IPS-11a (cell line): ENCODE data around the gene UBASH3B.

Experiments used
- H3K4me3 ChIP-seq: one replicate; pipeline ENCODE4 v1.5.1; 2013; ENCODE audit warnings: low read depth, low read length, control low read depth

The UBASH3B gene

DNA sequence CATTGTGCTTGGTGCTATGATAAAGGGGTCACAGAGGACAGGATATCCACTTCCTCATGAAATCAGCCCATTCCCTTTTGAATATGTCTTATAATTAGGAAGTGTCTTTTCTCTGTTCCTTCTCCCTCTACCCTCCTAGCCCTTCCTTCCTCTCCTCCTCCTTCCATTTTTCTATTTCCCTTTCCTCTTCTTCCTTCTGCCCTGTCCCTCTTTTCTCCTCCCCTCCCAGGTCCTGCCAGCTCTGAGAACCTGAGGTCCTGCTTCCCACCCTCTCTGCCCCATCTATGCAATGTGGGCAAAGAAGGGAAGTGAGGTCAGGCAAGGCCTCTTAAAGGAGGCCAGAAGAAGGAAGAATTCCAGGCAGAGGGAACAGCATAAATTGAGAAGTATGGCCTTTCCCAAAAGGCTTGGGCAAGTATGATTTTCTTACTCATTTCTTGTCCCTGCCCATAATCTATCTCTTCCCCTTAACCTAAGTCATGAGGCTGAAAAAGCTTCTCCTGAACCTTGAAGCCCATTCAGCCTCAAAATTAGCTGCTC is 7.7 kb upstream of the UBASH3B start:
- no peak overlapping the region for H3K4me3 ChIP-seq

DNA sequence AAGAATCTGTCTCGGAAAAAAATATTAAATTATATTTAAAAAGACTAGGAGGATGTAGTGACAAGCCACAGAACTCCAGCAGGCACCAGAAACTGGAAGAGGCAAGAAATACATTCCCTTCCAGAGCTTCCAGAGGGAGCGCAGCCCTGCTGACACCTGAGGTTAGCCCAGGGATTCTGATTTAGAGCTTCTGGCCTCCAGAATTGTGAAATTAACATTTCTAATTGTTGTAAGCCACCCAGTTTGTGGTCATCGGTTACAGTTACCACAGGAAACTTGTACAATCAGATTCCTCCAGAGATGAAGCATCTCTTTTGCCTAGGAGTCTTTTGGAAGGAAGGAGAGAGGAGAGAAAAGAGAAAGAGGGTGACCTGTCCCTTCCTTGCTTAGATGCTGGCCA is 6.4 kb upstream of the UBASH3B start:
- no peak overlapping the region for H3K4me3 ChIP-seq

DNA sequence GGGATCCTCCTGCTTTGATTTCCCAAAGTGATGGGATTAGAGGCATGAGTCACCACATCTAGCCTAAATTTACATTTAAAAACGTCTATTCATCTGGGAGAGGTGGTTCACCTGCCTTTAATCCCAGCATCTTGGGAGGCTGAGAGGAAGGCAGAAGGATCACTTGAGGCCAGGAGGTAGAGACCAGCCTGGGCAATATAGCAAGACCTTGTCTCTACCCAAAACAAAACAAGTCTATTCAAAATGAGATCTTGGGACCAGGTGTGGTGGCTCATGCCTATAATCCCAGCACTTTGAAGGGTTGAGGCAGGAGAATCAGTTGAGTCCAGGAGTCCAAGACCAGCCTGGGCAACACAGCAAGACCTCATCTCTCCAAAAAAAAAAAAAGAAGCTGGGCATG is 4.9 kb upstream of the UBASH3B start:
- no peak overlapping the region for H3K4me3 ChIP-seq

DNA sequence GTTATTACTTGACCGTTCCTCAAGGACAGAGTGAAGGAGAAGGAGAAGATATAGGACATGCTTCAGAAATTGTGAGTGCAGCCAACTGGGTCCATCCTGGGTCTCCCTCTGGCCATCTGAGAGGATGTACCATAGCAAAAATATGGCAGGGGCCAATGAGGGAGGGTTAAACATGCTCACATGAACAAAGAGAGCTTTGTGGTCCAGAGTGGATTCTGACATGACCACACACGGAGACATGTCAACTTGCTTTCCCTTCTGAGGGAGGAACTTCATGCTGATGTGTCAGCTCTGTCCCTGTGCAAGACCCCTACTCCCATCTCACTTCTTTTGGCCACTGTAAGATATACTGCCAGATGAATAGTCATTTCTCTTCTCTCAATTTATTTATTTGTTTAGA is 3.0 kb upstream of the UBASH3B start:
- H3K4me3 ChIP-seq = no peak overlapping the region

DNA sequence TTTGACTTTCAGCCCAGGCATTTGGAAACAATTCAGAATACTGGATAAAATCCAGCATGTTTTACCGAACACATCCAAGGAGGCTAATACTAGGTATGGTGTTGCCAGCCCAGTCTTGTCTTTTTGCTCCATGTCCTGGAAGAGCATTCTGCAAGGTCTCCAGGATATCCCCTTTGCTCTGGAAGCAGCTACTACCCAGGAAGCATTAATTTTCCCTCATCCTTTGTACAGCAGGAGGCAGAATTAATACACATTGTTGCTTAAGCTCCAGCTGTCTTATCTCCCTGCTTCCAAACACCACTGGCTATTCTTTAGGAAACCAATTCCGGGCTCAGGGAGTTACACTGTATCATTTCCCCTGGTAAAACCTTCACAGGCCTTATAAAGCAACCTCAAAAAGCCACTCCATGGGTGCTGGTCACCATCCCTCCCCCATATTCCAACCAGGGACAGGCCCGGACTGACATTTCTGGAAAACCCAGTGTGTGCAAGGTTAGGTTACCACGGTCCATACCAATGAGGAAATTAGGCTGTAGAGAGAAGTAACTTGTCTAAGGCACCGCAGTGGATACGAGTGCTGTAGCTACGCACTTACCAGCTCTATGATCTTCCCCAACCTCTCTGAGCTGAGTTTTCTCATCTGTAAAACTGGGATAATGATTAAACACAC is 1.5 kb upstream of the UBASH3B start:
- no peak overlapping the region for H3K4me3 ChIP-seq

DNA sequence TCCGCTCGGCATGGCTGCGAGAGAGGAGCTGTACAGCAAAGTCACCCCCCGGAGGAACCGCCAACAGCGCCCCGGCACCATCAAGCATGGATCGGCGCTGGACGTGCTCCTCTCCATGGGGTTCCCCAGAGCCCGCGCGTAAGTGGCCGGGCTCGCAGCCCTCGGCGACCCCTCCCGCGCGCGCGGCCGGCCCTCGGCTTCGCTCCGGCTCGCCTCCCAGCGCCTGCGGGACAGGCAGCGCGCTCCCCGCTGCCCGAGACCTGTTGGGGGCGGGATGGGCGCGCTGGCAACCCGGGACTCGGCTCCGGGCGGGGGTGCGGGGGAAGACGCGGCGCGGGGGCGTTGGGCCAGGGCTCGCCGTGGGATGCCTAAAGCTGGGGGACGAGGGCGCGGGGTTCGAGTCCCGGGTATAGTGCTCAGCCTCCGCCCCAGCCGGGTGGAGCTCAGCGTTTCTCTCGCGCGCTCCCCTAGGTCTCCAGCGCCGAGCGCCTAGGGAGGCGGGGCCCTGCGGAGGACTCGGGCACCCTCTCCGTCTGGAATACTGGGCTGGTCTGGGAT is 630 bp downstream of the UBASH3B start:
- peak overlapping the region; percentile 67 for H3K4me3 ChIP-seq

DNA sequence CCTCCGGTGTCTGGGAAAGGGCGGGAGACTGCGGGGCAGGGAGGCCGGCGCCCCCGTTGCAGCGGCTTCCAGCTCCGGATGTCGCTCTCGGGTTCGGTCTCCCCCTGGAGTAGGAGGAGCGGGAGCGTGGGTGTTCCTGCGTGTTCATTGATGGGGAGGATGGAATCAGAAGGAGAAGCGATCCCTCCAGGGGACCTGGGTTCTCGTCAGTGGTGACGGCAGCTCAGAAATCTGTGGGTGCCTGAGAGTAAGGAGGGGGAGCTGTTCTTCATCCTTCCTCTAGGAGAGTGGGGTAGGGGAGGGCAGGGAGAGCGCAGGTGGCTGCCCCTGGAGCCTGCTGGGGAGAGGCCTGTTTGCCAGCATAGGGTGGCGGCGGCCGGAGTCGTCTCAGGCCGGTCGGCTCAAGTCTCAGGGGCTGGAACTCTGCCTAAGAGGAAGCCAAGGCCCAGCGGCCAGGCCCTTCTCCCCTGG is 1.1 kb downstream of the UBASH3B start:
- H3K4me3 ChIP-seq = peak overlapping the region; percentile 67

DNA sequence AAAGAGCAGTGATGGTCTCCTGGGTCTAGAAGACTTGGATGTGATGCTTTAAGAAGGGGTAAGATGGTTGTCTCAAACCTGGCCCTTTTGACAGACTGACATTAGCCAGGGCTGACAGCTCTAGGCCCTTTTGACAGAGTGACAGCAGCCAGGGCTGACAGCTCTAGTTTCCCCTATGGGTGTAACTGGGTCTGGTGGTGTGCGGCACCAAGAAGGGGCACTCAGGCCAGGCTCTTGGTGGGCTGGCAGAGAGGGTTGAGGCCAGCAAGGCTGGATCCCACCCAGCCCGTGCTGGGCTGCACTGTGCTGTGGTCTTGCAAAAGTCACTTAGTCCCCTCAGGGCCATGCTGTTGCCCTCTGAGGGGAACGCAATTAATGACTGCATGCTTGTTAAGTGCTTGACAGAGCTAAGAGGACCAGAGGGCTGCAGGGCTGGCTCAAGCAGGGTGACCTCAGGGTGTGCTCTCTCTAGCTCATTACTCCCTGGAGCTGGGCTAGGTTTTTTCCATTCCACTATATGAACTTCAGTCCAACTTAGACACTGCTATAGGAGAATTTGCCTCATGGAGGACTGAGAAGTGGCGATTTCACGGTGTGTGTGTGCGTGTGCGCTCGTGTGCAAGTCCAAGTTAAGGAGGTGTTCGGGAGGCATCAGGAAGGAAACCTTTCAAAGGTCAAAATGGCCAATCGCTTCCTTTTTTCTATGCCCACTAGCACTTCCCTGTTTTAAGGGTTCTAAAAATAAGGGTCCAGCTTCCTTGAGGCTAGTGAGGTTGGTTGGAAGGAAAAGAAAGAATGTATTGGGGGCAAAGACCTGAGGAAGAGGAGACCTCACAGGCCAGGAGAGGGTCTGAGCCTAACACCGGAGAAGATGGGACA is 4.4 kb downstream of the UBASH3B start:
- no peak overlapping the region for H3K4me3 ChIP-seq

DNA sequence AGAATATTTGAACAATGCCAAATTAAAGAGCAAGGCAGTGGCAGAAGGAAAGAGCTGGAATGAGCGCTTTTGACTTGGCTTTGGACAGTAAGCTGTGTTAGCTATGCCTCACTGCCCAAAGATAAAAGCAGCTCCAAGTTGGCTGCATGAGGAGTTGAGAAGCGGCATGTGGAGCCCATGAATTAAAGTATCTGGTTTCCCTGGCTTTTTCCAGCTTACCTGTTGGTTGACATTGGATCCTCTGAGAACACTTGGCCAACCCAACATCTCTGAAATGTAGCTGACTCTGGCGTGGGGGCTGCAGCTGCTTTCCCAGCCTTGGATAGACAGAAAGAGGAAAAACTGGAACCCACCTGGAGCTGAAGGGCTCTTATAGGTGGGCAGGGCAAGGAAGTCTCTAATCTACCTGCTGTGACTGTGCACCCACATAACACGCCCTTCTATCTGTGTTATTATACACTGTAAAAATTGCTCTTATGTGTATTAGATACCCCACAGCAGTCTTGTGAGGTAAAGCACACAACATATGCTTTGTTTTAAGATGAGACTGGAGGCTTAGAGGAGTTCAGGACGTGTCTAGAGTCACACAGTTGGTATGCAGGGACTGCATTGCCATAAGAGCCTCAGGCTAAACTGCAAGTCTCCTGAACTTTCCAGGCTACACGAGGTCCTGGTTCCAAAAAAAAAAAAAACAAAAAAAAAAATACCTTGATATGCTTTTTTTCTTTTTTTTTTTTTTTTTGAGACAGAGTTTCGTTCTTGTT is 5.8 kb downstream of the UBASH3B start:
- no peak overlapping the region for H3K4me3 ChIP-seq

DNA sequence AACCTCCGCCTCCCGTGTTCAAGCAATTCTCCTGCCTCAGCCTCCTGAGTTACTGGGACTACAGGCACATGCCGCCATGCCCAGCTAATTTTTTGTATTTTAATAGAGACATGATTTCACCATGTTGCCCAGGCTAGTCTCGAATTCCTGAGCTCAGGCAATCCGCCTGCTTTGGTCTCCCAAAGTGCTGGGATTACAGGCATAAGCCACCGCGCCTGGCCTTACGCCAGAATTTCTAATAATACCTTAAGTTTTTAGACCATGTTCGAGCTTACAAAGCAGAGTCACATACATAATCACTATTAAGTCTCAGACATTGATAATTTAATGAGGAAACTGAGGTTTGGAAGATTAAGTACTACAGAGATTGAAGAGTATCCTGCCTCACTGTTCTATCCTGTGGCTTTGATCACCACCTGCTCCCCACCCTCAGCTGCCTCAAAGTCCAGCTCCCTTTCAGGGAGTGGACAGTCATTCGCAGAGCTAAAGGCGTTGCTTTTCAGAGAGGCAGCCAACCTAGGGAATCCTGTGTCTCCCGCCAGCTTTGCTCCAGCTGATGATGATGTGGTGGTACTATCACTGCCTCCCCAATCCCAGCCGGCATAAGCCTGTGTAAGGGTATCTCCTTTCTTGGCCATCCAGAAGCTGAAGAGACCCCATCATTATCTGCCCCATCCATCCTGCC is 7.7 kb downstream of the UBASH3B start:
- H3K4me3 ChIP-seq = no peak overlapping the region

DNA sequence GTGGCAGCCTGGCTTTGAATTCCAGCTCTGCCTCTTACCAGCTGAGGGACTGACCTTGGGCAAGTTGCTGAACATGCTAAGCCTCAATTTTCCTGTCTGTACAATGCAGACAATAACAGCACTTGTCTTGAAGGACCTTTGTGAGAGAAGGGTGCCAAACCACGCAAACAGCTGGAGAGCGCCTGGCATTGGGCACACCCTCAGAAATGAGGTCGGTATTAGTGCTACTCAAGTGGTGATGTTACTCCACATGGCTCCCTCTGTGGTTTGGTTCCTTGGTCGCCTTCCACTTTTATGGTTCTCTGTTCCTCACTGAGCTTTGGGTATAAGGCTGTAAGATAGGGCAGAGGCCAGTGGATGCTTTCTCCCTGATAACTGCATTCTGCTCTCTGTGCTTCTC is 8.2 kb downstream of the UBASH3B start:
- H3K4me3 ChIP-seq = no peak overlapping the region

DNA sequence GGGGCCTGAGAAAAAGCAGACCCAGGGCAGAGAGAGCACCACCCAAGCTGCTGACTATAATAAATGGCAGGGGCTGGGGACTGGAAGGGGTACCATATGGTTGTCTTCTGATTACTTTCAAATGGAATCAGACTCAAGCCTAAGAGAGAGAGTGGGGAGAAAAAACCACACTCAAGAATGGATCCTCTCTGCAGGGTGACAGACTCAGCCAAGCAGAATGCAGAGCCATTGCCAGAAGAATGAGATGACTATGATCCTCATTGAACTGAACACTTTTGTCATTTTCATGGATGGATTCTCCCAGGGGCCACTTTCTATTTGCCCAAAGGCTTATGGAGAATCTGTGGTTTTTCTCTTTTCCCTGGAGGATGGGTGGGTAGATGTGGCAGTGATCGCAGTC is 8.7 kb downstream of the UBASH3B start:
- H3K4me3 ChIP-seq = no peak overlapping the region

DNA sequence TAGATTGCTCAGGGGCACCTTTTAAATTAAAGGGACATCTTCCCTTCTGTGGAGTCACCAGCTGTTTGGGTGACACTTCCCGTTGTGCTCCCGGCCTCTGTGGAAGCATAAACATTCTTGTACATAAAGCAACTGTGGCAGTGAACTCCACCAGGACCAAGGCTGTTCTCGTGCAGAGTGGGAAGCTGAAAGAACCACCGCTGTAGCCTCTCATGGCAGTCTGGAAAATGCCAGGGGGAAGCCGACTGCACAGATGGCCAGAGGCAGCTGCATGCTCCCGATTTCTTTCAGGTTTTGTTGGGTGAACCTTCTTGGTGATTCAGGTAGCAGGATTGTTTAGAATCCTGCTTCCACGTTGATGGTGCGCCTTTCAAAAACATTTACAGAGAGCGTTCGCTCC is 10.3 kb downstream of the UBASH3B start:
- no peak overlapping the region for H3K4me3 ChIP-seq

DNA sequence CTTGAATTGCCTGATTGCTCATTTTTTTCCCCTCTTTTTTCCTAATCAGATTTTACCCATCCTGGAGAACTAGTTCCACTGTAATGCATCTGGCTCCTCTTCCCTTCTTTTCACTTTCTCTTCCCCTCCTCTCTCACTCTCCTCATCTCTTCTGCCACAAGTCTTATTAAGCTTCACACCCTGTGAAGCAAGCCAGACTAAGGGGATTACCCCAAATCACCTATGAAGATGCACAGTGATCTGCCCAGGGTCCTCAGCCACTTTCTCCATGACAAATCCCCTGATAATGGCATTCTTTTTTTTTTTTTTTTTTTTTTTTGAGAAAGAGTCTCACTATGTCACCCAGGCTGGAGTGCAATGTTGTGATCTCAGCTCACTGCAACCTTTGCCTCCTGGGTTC is 11.2 kb downstream of the UBASH3B start:
- no peak overlapping the region for H3K4me3 ChIP-seq

DNA sequence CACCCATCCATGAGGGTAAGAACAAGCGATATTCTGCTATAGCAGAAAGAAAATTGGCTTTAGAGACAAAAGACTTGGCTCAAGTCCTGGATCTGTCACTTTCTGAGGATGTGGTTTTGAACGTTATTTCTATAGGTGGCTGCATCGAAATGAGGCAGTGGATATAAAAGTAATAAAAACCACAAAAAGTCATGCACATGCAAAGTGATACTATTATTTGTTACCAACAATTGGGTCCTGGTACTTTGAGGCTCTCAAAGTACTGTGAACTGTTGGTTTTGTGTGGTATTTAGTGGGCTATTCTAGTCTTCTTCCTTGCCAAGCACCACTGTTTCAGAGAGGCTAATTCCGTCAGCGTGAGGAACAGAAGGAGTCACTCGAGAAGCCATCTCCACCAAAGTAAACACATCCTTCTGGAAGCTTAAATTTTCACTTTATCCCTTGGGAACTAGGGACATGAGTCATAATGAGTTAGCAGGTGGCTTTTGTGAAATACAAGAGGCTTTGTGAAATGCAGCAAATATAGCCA is 13.1 kb downstream of the UBASH3B start:
- no peak overlapping the region for H3K4me3 ChIP-seq

DNA sequence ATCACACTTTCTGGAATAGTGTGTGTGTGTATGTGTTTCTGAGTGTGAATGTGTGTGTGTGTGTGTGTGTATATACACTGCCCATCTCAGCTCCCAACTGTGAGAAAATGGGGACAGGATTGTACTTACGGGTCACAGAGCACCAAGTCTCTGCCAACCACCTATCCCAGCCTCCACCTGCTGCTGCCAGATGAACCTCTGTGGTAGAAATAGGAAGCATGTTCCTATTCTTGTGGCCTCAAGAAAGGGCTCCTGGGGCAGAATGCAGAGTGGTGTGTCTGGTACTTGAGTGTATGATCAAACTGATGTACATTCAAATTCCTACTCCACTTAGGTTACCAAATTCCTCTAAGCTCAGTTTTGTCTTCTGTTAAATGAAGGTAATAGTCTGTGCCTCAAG is 14.6 kb downstream of the UBASH3B start:
- H3K4me3 ChIP-seq = no peak overlapping the region

DNA sequence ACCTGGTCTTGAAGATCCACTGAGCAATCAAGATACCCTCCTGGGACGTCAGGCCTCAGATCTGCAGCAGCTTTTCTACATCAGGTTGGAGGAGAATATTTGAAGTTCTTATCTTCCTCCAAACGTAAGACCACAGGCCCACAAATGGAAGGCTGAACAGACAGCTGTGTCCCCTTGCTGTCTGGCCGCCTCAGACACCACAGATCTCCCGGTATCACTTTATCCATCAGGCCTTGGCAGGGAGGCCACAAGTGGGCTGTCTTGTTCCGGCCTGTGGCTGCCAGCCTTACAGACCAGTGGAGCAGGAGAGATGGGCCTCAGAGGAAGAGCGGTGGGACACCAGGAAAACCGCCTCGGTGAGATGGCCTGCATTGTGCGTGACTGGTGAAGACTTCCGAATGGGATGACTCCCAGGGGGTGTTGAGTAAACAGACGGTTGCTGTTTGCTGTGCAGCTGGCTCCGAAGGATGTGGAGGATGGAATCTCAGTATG is 15.9 kb downstream of the UBASH3B start:
- no peak overlapping the region for H3K4me3 ChIP-seq

DNA sequence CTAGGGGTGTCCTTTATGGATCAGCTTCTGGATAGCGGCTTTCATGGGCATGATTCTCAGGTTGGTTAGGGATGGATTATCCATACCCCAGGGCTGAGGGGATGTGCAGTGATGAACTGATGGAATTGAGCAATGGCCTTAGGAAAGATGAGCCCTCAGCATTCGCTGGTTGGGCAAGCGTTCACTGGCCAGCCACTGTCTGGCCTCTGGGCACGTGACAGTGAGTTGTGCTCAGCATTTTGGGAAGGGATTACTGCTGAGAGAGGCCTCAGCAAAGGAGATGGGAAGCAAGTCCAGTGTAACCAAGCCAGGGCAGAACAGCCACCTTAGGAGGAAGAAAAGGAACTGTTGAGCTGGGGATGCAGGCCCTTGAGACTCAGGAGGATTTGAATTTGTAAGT is 17.4 kb downstream of the UBASH3B start:
- no peak overlapping the region for H3K4me3 ChIP-seq

DNA sequence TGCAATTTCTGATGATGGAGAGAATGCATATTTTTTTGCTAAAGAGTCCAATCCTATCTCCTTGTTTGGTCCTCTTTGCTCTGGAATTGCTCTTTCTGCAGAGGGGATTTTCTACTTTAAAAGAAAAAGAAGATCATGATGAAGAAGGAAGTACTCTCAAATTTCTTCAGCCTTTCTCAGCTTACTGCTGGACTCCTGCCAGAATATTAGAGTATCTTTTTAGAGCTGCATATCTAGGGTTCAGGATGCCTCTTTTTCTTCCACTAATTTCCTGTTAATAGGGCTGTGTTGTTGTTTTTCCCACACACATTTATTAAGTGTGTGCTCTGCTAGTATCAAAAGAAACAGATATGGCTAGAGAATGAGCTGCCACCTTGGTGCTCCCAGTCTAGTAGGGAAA is 18.2 kb downstream of the UBASH3B start:
- H3K4me3 ChIP-seq = no peak overlapping the region

DNA sequence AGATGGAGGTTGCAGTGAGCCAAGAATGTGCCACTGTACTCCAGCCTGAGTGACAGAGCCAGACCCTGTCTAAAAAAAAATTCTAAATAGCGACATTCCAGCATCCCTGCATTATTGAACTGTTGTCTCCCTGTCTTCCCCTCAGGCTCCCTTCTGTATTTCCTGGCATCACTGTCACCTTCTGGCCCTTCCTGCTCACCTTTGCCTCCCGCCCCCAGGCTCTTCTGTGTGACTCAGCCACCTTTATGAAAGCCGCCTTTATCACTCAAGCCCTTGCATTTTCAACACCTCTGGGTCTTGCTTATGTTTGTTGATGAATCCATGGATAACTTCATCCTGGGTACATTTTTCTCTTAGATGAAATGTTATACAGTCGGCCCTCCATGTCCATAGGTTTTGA is 21.1 kb downstream of the UBASH3B start:
- H3K4me3 ChIP-seq = no peak overlapping the region
